Peyer's patch (tissue), 4 donors: ENCODE results near the gene ZNF831.

ENCODE experiments used
- CTCF ChIP-seq, 6 experiments: fragments of 450-650 bp in 4 of 6; fragments of 200-600 bp in 2 of 6; sonication (generic) in 1 of 6; IDR thresholded peaks; one replicate each; pipeline ENCODE4 v1.5.1; 2017 to 2019; ENCODE audit warnings: antibody characterized with exemption in 6 of 6, mild to moderate bottlenecking in 3 of 6, moderate library complexity in 1 of 6
- POLR2A ChIP-seq, 2 donors: fragments of 450-650 bp; IDR thresholded peaks; one replicate each; pipeline ENCODE4 v1.5.1; 2017; ENCODE audit warnings: antibody characterized with exemption in 2 of 2, mild to moderate bottlenecking in 2 of 2, moderate library complexity in 2 of 2

DNA sequence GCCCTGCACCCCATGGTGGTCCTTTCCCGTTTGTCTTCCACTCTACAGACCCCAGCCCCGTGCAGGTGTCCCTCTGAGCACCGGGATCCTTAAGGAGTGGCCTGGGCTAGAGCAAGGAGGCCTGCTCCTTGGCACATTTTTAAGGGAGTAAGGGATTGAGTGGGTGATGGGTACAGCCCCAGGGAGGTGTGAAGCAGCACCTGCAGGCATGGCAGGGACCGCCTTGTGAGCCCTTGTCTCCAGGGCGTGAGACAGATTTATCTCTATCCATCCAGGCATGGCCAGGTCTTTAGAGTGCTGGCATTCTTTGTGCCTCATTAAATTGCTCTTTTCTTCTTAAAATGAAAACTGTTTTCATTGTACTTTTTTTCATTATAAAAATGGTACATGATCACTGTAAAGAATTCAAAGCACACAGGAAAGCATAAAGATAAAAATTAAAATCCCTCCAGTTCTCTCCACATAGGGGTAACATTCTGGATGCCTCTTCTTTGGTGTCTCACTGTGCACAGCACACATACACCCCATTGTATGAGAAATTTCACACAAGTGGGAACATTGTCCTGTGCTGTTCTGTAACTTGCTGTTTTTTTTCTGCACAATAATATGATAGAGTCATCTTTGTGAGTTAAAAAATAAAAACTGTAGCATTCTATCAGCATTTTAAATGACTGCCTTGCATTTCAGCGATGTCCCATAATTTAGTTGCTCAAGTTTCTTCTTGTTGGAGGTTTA lies 31.9 kb upstream of the ZNF831 start:
- no peak for TF ChIP-seq CTCF (IDR thresholded peaks at IDR 0.05)
- no peak for TF ChIP-seq POLR2A (IDR thresholded peaks at IDR 0.05)
